Measurements from ENCODE around the gene PIAS2.

DNA sequence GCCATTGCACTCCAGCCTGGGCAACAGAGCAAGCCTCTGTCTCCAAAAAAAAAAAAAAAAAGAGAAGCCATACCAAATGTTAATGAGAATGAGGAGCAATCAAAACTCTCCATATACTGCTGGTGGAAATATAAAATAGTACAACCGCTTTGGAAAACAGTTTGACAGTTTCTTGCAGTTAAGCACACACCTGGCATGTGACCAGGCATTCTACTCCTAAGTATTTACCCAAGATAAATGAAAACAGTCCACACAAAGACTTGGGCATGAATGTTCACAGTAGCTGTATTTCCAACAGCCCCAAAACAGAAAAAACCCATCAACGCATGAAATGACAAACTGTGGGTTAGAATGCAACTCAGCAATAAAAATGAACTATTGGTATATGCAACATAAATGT is 84.5 kb downstream of the PIAS2 start:
- TF ChIP-seq, protein P1, sequence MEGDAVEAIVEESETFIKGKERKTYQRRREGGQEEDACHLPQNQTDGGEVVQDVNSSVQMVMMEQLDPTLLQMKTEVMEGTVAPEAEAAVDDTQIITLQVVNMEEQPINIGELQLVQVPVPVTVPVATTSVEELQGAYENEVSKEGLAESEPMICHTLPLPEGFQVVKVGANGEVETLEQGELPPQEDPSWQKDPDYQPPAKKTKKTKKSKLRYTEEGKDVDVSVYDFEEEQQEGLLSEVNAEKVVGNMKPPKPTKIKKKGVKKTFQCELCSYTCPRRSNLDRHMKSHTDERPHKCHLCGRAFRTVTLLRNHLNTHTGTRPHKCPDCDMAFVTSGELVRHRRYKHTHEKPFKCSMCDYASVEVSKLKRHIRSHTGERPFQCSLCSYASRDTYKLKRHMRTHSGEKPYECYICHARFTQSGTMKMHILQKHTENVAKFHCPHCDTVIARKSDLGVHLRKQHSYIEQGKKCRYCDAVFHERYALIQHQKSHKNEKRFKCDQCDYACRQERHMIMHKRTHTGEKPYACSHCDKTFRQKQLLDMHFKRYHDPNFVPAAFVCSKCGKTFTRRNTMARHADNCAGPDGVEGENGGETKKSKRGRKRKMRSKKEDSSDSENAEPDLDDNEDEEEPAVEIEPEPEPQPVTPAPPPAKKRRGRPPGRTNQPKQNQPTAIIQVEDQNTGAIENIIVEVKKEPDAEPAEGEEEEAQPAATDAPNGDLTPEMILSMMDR (IDR thresholded peaks at IDR 0.05; ENCODE audit: low read depth, low read length) = no peak
- TF ChIP-seq EZH2phosphoT487 (IDR thresholded peaks at IDR 0.05; ENCODE audit: low read depth) = no peak
